Suprapubic skin (tissue), 4 donors: ENCODE results near the gene TSPEAR. TPM values are rescaled to one million over a fixed set of nuclear protein-coding genes. Genes with fewer than 3 reads are reported as not detected.
"Not testable (repeated sequence)": the region's sequence is repeated elsewhere in the genome, so short reads cannot be mapped to it uniquely, and the experiment has no call there.

ENCODE experiments used
- DNase-seq, 2 donors: peaks; one replicate each; pipeline ENCODE4 v3.0.0-alpha.2; 2019; ENCODE audit warnings: low spot score in 2 of 2
- H3K27ac ChIP-seq: fragments of 200-600 bp; sonication (generic); one replicate; pipeline ENCODE4 v1.5.1; 2019
- H3K27me3 ChIP-seq: fragments of 200-600 bp; sonication (generic); one replicate; pipeline ENCODE4 v1.5.1; 2019
- H3K36me3 ChIP-seq: fragments of 200-600 bp; sonication (generic); one replicate; pipeline ENCODE4 v1.5.1; 2019
- H3K4me1 ChIP-seq: fragments of 200-600 bp; sonication (generic); one replicate; pipeline ENCODE4 v1.5.1; 2019
- H3K4me3 ChIP-seq: fragments of 200-600 bp; sonication (generic); one replicate; pipeline ENCODE4 v1.5.1; 2019; ENCODE audit warnings: mild to moderate bottlenecking
- H3K9me3 ChIP-seq: fragments of 200-600 bp; sonication (generic); one replicate; pipeline ENCODE4 v1.5.1; 2019
- CTCF ChIP-seq, 2 donors: fragments of 200-600 bp in 1 of 2; fragments of 450-650 bp in 1 of 2; sonication (generic) in 1 of 2; IDR thresholded peaks; one replicate each; pipeline ENCODE4 v1.5.1; 2016 to 2019; ENCODE audit warnings: antibody characterized with exemption in 2 of 2, mild to moderate bottlenecking in 1 of 2, moderate library complexity in 1 of 2
- EP300 ChIP-seq: sonication (generic); formaldehyde crosslinking; IDR thresholded peaks from one replicate; pipeline ENCODE4 v1.6.1; 2017; ENCODE audit warnings: antibody characterized with exemption
- POLR2A ChIP-seq, 2 donors: fragments of 450-650 bp; IDR thresholded peaks; one replicate each; pipeline ENCODE4 v1.6.1; 2017; ENCODE audit warnings: antibody characterized with exemption in 2 of 2, mild to moderate bottlenecking in 2 of 2, moderate library complexity in 2 of 2
- POLR2AphosphoS5 ChIP-seq, 3 donors: sonication (generic); formaldehyde crosslinking; IDR thresholded peaks; one replicate each; pipeline ENCODE4 v1.6.1; 2017; ENCODE audit warnings: antibody characterized with exemption in 3 of 3
- whole genome bisulfite sequencing: methylation state at CpG from one replicate; pipeline ENCODE4 v1.1.5; 2018; 5-methylcytosine and 5-hydroxymethylcytosine counted together
- total RNA-seq, 4 donors: library from RNA; depleted of rRNA; stranded (reverse); fragments of >200 nt; gene quantifications; one replicate each; pipeline ENCODE4 v1.1.0, GENCODE V29; 2016

TSPEAR gene
- total RNA-seq, 4 donors from 2014 or later = 0.21 to 0.59 (median 0.32) TPM; not detected in 1

GRCh38 chr21:44603109-44603875 is 108.1 kb downstream of the TSPEAR start:
- no peaks in the 10 kb centered on the region for H3K9me3 ChIP-seq
- no peak overlapping the region for H3K27ac ChIP-seq

GRCh38 chr21:44602463-44602850 is 108.9 kb downstream of the TSPEAR start:
- Histone ChIP-seq H3K4me3 (no peak overlapping the region), H3K27ac (no peak overlapping the region), H3K36me3 (no peaks in the 10 kb centered on the region), H3K9me3 (no peaks in the 10 kb centered on the region), H3K4me1 (no peaks in the 10 kb centered on the region), H3K27me3 (peaks cover 49% of the 10 kb centered on the region)
- no CpG with 5 or more reads among the region's 21 CpGs for WGBS
- TF ChIP-seq CTCF (IDR thresholded peaks at IDR 0.05) (no peak), POLR2A (IDR thresholded peaks at IDR 0.05) (no peak), EP300 (no peak), POLR2AphosphoS5 (IDR thresholded peaks at IDR 0.05) (no peak)
- DNase-seq = no peak

More at GRCh38 chr21:44603109-44603875, 108.1 kb downstream of the TSPEAR start:
- 74% methylated on average over 8 of the region's 17 CpGs for WGBS
- Histone ChIP-seq H3K27me3 (peaks cover 49% of the 10 kb centered on the region), H3K36me3 (no peaks in the 10 kb centered on the region), H3K4me1 (no peaks in the 10 kb centered on the region), H3K4me3 (no peak overlapping the region)
- peak in 1 of 2 donors; percentile 67 for DNase-seq
- TF ChIP-seq EP300 (no peak), CTCF (IDR thresholded peaks at IDR 0.05) (no peak), POLR2A (IDR thresholded peaks at IDR 0.05) (no peak), POLR2AphosphoS5 (IDR thresholded peaks at IDR 0.05) (no peak)

GRCh38 chr21:44601596-44602462 is 109.5 kb downstream of the TSPEAR start:
- WGBS = 85% methylated on average over 21 of the region's 23 CpGs
- TF ChIP-seq EP300 (no peak), CTCF (IDR thresholded peaks at IDR 0.05) (no peak), POLR2AphosphoS5 (IDR thresholded peaks at IDR 0.05) (no peak), POLR2A (IDR thresholded peaks at IDR 0.05) (no peak)
- no peaks in the 10 kb centered on the region for H3K9me3 ChIP-seq
- H3K27me3 ChIP-seq = peaks cover 45% of the 10 kb centered on the region
- peak in 1 of 2 donors; percentile 35 for DNase-seq
- H3K27ac ChIP-seq = no peak overlapping the region
- no peaks in the 10 kb centered on the region for H3K4me1 ChIP-seq
- H3K36me3 ChIP-seq = no peaks in the 10 kb centered on the region
- no peak overlapping the region for H3K4me3 ChIP-seq

GRCh38 chr21:44601091-44601490 is 110.3 kb downstream of the TSPEAR start:
- DNase-seq = not testable (repeated sequence)
- peaks cover 46% of the 10 kb centered on the region for H3K27me3 ChIP-seq

GRCh38 chr21:44600118-44600978 is 111.0 kb downstream of the TSPEAR start, which contains the start of gene KRTAP10-7:
KRTAP10-7 (plus strand) TSS chr21:44600597; CDS start chr21:44600622, 25 bp downstream.
- H3K27ac ChIP-seq, DNase-seq, H3K36me3 ChIP-seq, H3K9me3 ChIP-seq, H3K4me1 ChIP-seq, H3K4me3 ChIP-seq: not testable (repeated sequence)
- 80% methylated on average over 19 of the region's 23 CpGs for WGBS
- peaks cover 46% of the 10 kb centered on the region for H3K27me3 ChIP-seq

More at GRCh38 chr21:44601091-44601490, 110.3 kb downstream of the TSPEAR start:
- WGBS = 63% methylated on average over 4 of the region's 10 CpGs
- H3K36me3 ChIP-seq, H3K4me3 ChIP-seq, H3K4me1 ChIP-seq, H3K9me3 ChIP-seq, H3K27ac ChIP-seq: not testable (repeated sequence)
